Panc1 (cell line): ENCODE results near the gene TDRD5. TPM values are rescaled to one million over a fixed set of nuclear protein-coding genes. Genes with fewer than 3 reads are reported as not detected.

Experiments
- ATAC-seq: fragments of 200-7000 bp; cut with Tn5 transposase; 2 replicates; pipeline ENCODE4 v1.9.1; 2020; ENCODE audit warnings: mild to moderate bottlenecking, moderate library complexity
- BruUV-seq: library from RNA; stranded (reverse); fragments of 400-500 nt; replicated peaks from 2 replicates; lab custom pipeline; 2021; lab: Mats Ljungman, UMichigan
- CTCF ChIA-PET: fragments of 300-600 bp; sonication (Branson Sonifier 250); formaldehyde crosslinking; loops from one replicate; lab custom pipeline; 2022; ENCODE audit warnings: antibody characterized with exemption; lab: Charles Lee
- POLR2A ChIA-PET: fragments of 300-600 bp; sonication (Branson Sonifier 250); formaldehyde crosslinking; loops from one replicate; lab custom pipeline; 2022; ENCODE audit warnings: antibody characterized with exemption; lab: Charles Lee
- DNase-seq: peaks from one replicate; pipeline ENCODE4 v3.0.0-alpha.2; 2010; ENCODE audit warnings: low read depth, low spot score
- H3K27ac ChIP-seq: 2 replicates; pipeline ENCODE4 v1.5.1; 2011; ENCODE audit warnings: mild to moderate bottlenecking, low read length, inconsistent platforms
- H3K27me3 ChIP-seq: fragments of 200-500 bp; sonication (Bioruptor generic); 2 replicates; pipeline ENCODE4 v1.6.0; 2014; ENCODE audit warnings: low read length, inconsistent platforms; ENCODE audit not compliant: control insufficient read depth, insufficient read depth
- H3K36me3 ChIP-seq: fragments of 200-500 bp; sonication (Bioruptor generic); 2 replicates; pipeline ENCODE4 v1.5.1; 2014; ENCODE audit warnings: inconsistent platforms, mild to moderate bottlenecking, low read length, moderate library complexity; ENCODE audit not compliant: control insufficient read depth, insufficient read depth
- H3K4me1 ChIP-seq: 2 replicates; pipeline ENCODE4 v1.5.1; 2011; ENCODE audit warnings: inconsistent platforms, mild to moderate bottlenecking, low read length, moderate library complexity; ENCODE audit not compliant: control insufficient read depth, insufficient read depth
- H3K4me3 ChIP-seq, 2 experiments: 2 replicates each; pipeline ENCODE4 v1.5.1; 2011 to 2012; ENCODE audit warnings: low read depth in 2 of 2, low read length in 2 of 2, mild to moderate bottlenecking in 2 of 2, inconsistent platforms in 1 of 2, moderate library complexity in 1 of 2
- H3K9me3 ChIP-seq: fragments of 200-500 bp; sonication (Bioruptor generic); 2 replicates; pipeline ENCODE4 v1.5.1; 2014; ENCODE audit warnings: low read depth, mild to moderate bottlenecking, inconsistent platforms, low read length, moderate library complexity; ENCODE audit not compliant: control insufficient read depth, insufficient read depth
- POLR2AphosphoS5 ChIP-seq: IDR thresholded peaks from 2 replicates; pipeline ENCODE4 v1.6.1; 2012; ENCODE audit warnings: mild to moderate bottlenecking, low read depth, low read length, moderate library complexity
- REST ChIP-seq, 2 experiments: IDR thresholded peaks; 2 replicates each; pipeline ENCODE4 v1.6.1; 2011 to 2012; ENCODE audit warnings: low read depth in 2 of 2, control low read depth in 1 of 2, low read length in 1 of 2, mild to moderate bottlenecking in 1 of 2, moderate library complexity in 1 of 2; ENCODE audit not compliant: insufficient read depth in 1 of 2
- SIN3A ChIP-seq: IDR thresholded peaks from 2 replicates; pipeline ENCODE4 v1.6.1; 2012; ENCODE audit warnings: low read depth, mild to moderate bottlenecking, low read length, moderate library complexity, borderline replicate concordance; ENCODE audit not compliant: insufficient read depth
- TCF7L2 ChIP-seq: IDR thresholded peaks from 2 replicates; pipeline ENCODE4 v1.6.1; 2011; ENCODE audit warnings: mild to moderate bottlenecking, low read depth, low read length, inconsistent platforms
- in situ Hi-C: cut with HindIII; loops from 2 replicates; pipeline ENCODE4 v1.10.0; 2016; ENCODE audit warnings: low sequenced_read_pairs, low pct_unique_long_range_greater_than_20kb
- intact Hi-C: fragments of 100-400 bp; cut with micrococcal nuclease; formaldehyde crosslinking; loops from one replicate; pipeline ENCODE4 v1.10.0; 2022; ENCODE audit not compliant: unreplicated experiment
- total RNA-seq: library from RNA; stranded (reverse); gene quantifications from one replicate; pipeline ENCODE4 v1.2.1, GENCODE V29; 2021; ENCODE audit not compliant: unreplicated experiment
- TF ChIP-seq, protein P1 (sequence below): fragments of 450-650 bp; IDR thresholded peaks from 2 replicates; pipeline ENCODE4 v1.5.1; 2017; ENCODE audit warnings: mild to moderate bottlenecking

Gene TDRD5
- total RNA-seq, 1 experiment from 2014 or later: 2.4 TPM

GRCh38 chr1:179714623-179715022, 123.0 kb downstream of the TDRD5 start:
- in situ Hi-C loops (no loop called here), intact Hi-C loops (loop anchor here (5.0 kb wide), 2 partner anchors 48 to 463 kb away; no protein-coding TSS in a partner anchor)
- ChIA-PET CTCF (no interaction called here), POLR2A (no interaction called here)
- TF ChIP-seq SIN3A: no peak
- no peak for TF ChIP-seq POLR2AphosphoS5
- H3K27me3 ChIP-seq: 0 out of 2 replicates have a peak, but pooled peaks cover 4% of the 10 kb centered on the region
- peaks cover 11% of the 10 kb centered on the region; the same call in 1 of the 2 replicates for H3K9me3 ChIP-seq
- no peaks in the 10 kb centered on the region for H3K36me3 ChIP-seq
- no peaks in the 10 kb centered on the region for H3K4me1 ChIP-seq
- no TSS peak for BruUV-seq
- H3K4me3 ChIP-seq: no peak overlapping the region
- no peak for DNase-seq
- no peak for ATAC-seq
- H3K27ac ChIP-seq: no peak overlapping the region

DNA sequence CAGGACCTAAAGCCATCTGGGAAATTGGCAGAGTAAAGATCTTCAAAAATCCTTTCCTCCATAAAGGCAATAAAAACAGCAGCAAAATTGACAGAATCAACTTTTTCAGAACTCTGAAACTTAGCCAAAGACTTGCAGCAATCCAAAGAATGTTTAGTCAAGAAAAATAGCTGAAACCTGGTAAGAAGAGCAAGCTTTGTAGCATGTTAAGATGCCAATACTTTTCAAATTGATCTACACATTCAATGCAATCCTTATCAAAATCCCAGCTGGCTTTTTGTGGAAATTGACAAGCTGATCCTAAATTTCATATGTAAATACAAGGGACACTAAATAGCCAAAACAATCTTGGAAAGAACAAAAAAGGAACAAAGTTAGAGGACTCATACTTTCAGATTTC, 127.6 kb downstream of the TDRD5 start:
- H3K4me1 ChIP-seq: no peaks in the 10 kb centered on the region
- intact Hi-C loops: loop anchor here (5.0 kb wide), 1 partner anchor 43 kb away; no protein-coding TSS in a partner anchor
- TF ChIP-seq REST (IDR thresholded peaks at IDR 0.05; ENCODE audit: insufficient read depth in 1 of 2, low read depth in 2 of 2, low read length in 1 of 2): no peak
- H3K9me3 ChIP-seq: peaks cover 11% of the 10 kb centered on the region; the same call in 1 of the 2 replicates
- no peak for DNase-seq
- CTCF ChIA-PET: interaction anchor here (1.0 kb wide), 1 partner anchor 96 kb away, joined by 3 read pairs; no protein-coding TSS in a partner anchor
- no peaks in the 10 kb centered on the region for H3K27me3 ChIP-seq
- in situ Hi-C loops: no loop called here
- no peak overlapping the region for H3K27ac ChIP-seq
- no peaks in the 10 kb centered on the region for H3K36me3 ChIP-seq
- no peak for ATAC-seq
- POLR2A ChIA-PET: no interaction called here
- H3K4me3 ChIP-seq: no peak overlapping the region
- no TSS peak for BruUV-seq

- no peaks in the 10 kb centered on the region for H3K9me3 ChIP-seq
- H3K27me3 ChIP-seq: peaks cover 7% of the 10 kb centered on the region
- H3K27ac ChIP-seq: no peak overlapping the region
- TF ChIP-seq POLR2AphosphoS5 (no peak), REST (IDR thresholded peaks at IDR 0.05; ENCODE audit: insufficient read depth in 1 of 2, low read depth in 2 of 2, low read length in 1 of 2) (no peak), TCF7L2 (no peak), SIN3A (no peak)
- TF ChIP-seq, protein P1, sequence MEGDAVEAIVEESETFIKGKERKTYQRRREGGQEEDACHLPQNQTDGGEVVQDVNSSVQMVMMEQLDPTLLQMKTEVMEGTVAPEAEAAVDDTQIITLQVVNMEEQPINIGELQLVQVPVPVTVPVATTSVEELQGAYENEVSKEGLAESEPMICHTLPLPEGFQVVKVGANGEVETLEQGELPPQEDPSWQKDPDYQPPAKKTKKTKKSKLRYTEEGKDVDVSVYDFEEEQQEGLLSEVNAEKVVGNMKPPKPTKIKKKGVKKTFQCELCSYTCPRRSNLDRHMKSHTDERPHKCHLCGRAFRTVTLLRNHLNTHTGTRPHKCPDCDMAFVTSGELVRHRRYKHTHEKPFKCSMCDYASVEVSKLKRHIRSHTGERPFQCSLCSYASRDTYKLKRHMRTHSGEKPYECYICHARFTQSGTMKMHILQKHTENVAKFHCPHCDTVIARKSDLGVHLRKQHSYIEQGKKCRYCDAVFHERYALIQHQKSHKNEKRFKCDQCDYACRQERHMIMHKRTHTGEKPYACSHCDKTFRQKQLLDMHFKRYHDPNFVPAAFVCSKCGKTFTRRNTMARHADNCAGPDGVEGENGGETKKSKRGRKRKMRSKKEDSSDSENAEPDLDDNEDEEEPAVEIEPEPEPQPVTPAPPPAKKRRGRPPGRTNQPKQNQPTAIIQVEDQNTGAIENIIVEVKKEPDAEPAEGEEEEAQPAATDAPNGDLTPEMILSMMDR: no peak
- H3K4me3 ChIP-seq: no peak overlapping the region
- in situ Hi-C loops: no loop called here
- intact Hi-C loops: no loop called here
- DNase-seq (no peak), ATAC-seq (no peak)
- no peaks in the 10 kb centered on the region for H3K36me3 ChIP-seq
- POLR2A ChIA-PET: no interaction called here
- CTCF ChIA-PET: no interaction called here
- H3K4me1 ChIP-seq: no peaks in the 10 kb centered on the region
- BruUV-seq: no TSS peak
Measured at GRCh38 chr1:179728271-179728670, 136.6 kb downstream of the TDRD5 start.
